ENCODE results near the gene FBXL20.

GRCh38 chr17:39237586-39237985, 163.8 kb downstream of the FBXL20 start:
- no peak for TF ChIP-seq SP1 (IDR thresholded peaks at IDR 0.05)
- TF ChIP-seq, protein P1, sequence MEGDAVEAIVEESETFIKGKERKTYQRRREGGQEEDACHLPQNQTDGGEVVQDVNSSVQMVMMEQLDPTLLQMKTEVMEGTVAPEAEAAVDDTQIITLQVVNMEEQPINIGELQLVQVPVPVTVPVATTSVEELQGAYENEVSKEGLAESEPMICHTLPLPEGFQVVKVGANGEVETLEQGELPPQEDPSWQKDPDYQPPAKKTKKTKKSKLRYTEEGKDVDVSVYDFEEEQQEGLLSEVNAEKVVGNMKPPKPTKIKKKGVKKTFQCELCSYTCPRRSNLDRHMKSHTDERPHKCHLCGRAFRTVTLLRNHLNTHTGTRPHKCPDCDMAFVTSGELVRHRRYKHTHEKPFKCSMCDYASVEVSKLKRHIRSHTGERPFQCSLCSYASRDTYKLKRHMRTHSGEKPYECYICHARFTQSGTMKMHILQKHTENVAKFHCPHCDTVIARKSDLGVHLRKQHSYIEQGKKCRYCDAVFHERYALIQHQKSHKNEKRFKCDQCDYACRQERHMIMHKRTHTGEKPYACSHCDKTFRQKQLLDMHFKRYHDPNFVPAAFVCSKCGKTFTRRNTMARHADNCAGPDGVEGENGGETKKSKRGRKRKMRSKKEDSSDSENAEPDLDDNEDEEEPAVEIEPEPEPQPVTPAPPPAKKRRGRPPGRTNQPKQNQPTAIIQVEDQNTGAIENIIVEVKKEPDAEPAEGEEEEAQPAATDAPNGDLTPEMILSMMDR (IDR thresholded peaks at IDR 0.05; ENCODE audit: low read depth, low read length, missing input control), result no peak
- TF ChIP-seq RXRA (IDR thresholded peaks at IDR 0.05), result no peak
- no peak for TF ChIP-seq YY1 (IDR thresholded peaks at IDR 0.05)
- TF ChIP-seq MAX (IDR thresholded peaks at IDR 0.05), result no peak

Measured in liver (tissue), 3 donors.